GM21423 (cell line): ENCODE measurements around the gene DIPK1C.

Source experiments
- ATAC-seq: cut with Tn5 transposase; IDR thresholded peaks from one replicate; pipeline ENCODE4 v1.9.1; 2021; ENCODE audit warnings: mild to moderate bottlenecking, moderate library complexity; ENCODE audit not compliant: unreplicated experiment

Gene DIPK1C

GRCh38 chr18:74486119-74486849 lies 29.2 kb upstream of the DIPK1C start:
- ATAC-seq: no peak

GRCh38 chr18:74482697-74483096 lies 25.6 kb upstream of the DIPK1C start:
- no peak for ATAC-seq

GRCh38 chr18:74480149-74480651 lies 23.1 kb upstream of the DIPK1C start:
- no peak for ATAC-seq

GRCh38 chr18:74479486-74480148 lies 22.5 kb upstream of the DIPK1C start:
- no peak for ATAC-seq

- ATAC-seq: no peak
These were observed 21.8 kb upstream of the DIPK1C start for GRCh38 chr18:74478880-74479279.

- ATAC-seq: no peak
These were observed 21.2 kb upstream of the DIPK1C start for GRCh38 chr18:74478316-74478715.

- ATAC-seq: no peak
These were observed 20.7 kb upstream of the DIPK1C start for GRCh38 chr18:74477771-74478170.

GRCh38 chr18:74476140-74476539 lies 19.0 kb upstream of the DIPK1C start:
- no peak for ATAC-seq

- ATAC-seq: no peak
These were observed 17.0 kb upstream of the DIPK1C start for GRCh38 chr18:74473976-74474640.

GRCh38 chr18:74472312-74472711 lies 15.2 kb upstream of the DIPK1C start:
- no peak for ATAC-seq

- no peak for ATAC-seq
These were observed 11.5 kb upstream of the DIPK1C start for GRCh38 chr18:74468547-74469061.

GRCh38 chr18:74465775-74466174 lies 8.7 kb upstream of the DIPK1C start:
- no peak for ATAC-seq

- ATAC-seq: no peak
These were observed 6.9 kb upstream of the DIPK1C start for GRCh38 chr18:74463983-74464382.

- ATAC-seq: no peak
These were observed 6.1 kb upstream of the DIPK1C start for GRCh38 chr18:74463254-74463653.

- ATAC-seq: no peak
These were observed 3.7 kb upstream of the DIPK1C start for GRCh38 chr18:74460825-74461224.

GRCh38 chr18:74459889-74460288 lies 2.8 kb upstream of the DIPK1C start:
- ATAC-seq: no peak

GRCh38 chr18:74457725-74458421 lies 765 bp upstream of the DIPK1C start:
- no peak for ATAC-seq

GRCh38 chr18:74456349-74457042 lies 612 bp downstream of the DIPK1C start:
- no peak for ATAC-seq

GRCh38 chr18:74456017-74456348 lies 1.1 kb downstream of the DIPK1C start:
- ATAC-seq: no peak

GRCh38 chr18:74455386-74455785 lies 1.7 kb downstream of the DIPK1C start:
- no peak for ATAC-seq
